Small intestine (tissue), 7 donors: ENCODE data around the gene FXYD7. TPM values are rescaled to one million over a fixed set of nuclear protein-coding genes. Genes with fewer than 3 reads are reported as not detected.

ENCODE experiments used
- DNase-seq, 2 donors: peaks; one replicate each; pipeline versions ENCODE4 v3.0.0 to v3.0.0-alpha.2; 2013
- FAIRE-seq: peaks from 2 replicates; lab custom pipeline; 2012; peaks lifted over from hg19 to GRCh38; lab: Jason Lieb, UNC
- H3K27ac ChIP-seq, 3 donors: one replicate each; pipeline ENCODE4 v1.5.1; 2013; ENCODE audit warnings: low read length in 2 of 3, mild to moderate bottlenecking in 2 of 3, control low read depth in 1 of 3, inconsistent platforms in 1 of 3, low read depth in 1 of 3, moderate library complexity in 1 of 3
- H3K27me3 ChIP-seq, 3 donors: one replicate each; pipeline ENCODE4 v1.6.1; 2013; ENCODE audit warnings: low read length in 3 of 3, inconsistent platforms in 1 of 3; ENCODE audit not compliant: control insufficient read depth in 3 of 3, insufficient read depth in 3 of 3
- H3K36me3 ChIP-seq, 3 donors: one replicate each; pipeline ENCODE4 v1.6.1; 2013; ENCODE audit warnings: low read length in 3 of 3, inconsistent platforms in 1 of 3, low read depth in 1 of 3, mild to moderate bottlenecking in 1 of 3, moderate library complexity in 1 of 3; ENCODE audit not compliant: control insufficient read depth in 3 of 3, insufficient read depth in 2 of 3
- H3K4me1 ChIP-seq, 3 donors: one replicate each; pipeline ENCODE4 v1.6.1; 2013; ENCODE audit warnings: low read length in 2 of 3, inconsistent platforms in 1 of 3, low read depth in 1 of 3, mild to moderate bottlenecking in 1 of 3, moderate library complexity in 1 of 3; ENCODE audit not compliant: control insufficient read depth in 3 of 3, insufficient read depth in 2 of 3
- H3K4me3 ChIP-seq, 3 donors: one replicate each; pipeline ENCODE4 v1.5.1; 2013; ENCODE audit warnings: low read length in 3 of 3, control low read depth in 1 of 3, inconsistent platforms in 1 of 3, low read depth in 1 of 3, mild to moderate bottlenecking in 1 of 3, moderate library complexity in 1 of 3
- H3K9me3 ChIP-seq, 2 donors: one replicate each; pipeline ENCODE4 v1.6.1; 2013; ENCODE audit warnings: low read depth in 1 of 2, low read length in 1 of 2; ENCODE audit not compliant: control insufficient read depth in 2 of 2, insufficient read depth in 1 of 2
- WGBS, 3 donors: extraction: QIAGEN DNeasy Blood & Tissue Kit; methylation state at CpG; one replicate each; pipeline ENCODE4 v1.1.7; 2013; 5-methylcytosine and 5-hydroxymethylcytosine counted together
- polyA plus RNA-seq, 4 donors: library from polyadenylated mRNA; stranded (reverse) in 3 of 4; unstranded in 1 of 4; fragments of 200-250 nt in 3 of 4; fragments of 120-200 nt in 1 of 4; gene quantifications; one replicate each; pipeline versions ENCODE4 v1.2.1 to v1.2.3, GENCODE V29; 2013
- donor health status: healthy with polysubstance abuse.
- donor health status: control.
- donor health status: control.
- donor health status: Bipolar disorder and iron deficiency.
- donor health status: healthy.

Gene FXYD7
- polyA plus RNA-seq, 4 donors: 0.24 to 0.38 TPM; not detected in 2

- 88 to 94% (median 90%) methylated on average over 4 of the region's 4 CpGs for WGBS, 3 donors
- Histone ChIP-seq H3K36me3 (peaks cover 0 to 11% (median 2%) of the 10 kb centered on the region in 3 donors), H3K4me3 (no peak overlapping the region), H3K9me3 (peaks cover 0 to 3% of the 10 kb centered on the region in 2 donors), H3K27ac (no peak overlapping the region), H3K27me3 (peaks cover 0 to 18% (median 0%) of the 10 kb centered on the region in 3 donors), H3K4me1 (peaks cover 0 to 10% (median 7%) of the 10 kb centered on the region in 3 donors)
- FAIRE-seq: no peak
- no peak for DNase-seq
Observed at GRCh38 chr19:35157431-35157830, 14.4 kb downstream of the FXYD7 start.

GRCh38 chr19:35159606-35160005 is 16.6 kb downstream of the FXYD7 start:
- H3K36me3 ChIP-seq: peaks cover 0 to 20% (median 2%) of the 10 kb centered on the region in 3 donors
- no peaks in the 10 kb centered on the region for H3K4me1 ChIP-seq
- H3K27ac ChIP-seq: no peak overlapping the region
- 52 to 79% (median 64%) methylated on average over 8 of the region's 8 CpGs for WGBS, 3 donors
- DNase-seq (no peak), FAIRE-seq (no peak)
- H3K4me3 ChIP-seq: no peak overlapping the region
- H3K9me3 ChIP-seq: peaks cover 0 to 17% of the 10 kb centered on the region in 2 donors
- peaks cover 0 to 4% (median 0%) of the 10 kb centered on the region in 3 donors for H3K27me3 ChIP-seq

GRCh38 chr19:35160629-35161433 is 17.8 kb downstream of the FXYD7 start:
- 82 to 89% (median 86%) methylated on average over 9 of the region's 9 CpGs for WGBS, 3 donors
- Histone ChIP-seq H3K4me3 (no peak overlapping the region), H3K9me3 (peaks cover 0 to 27% of the 10 kb centered on the region in 2 donors), H3K36me3 (peaks cover 1 to 22% (median 4%) of the 10 kb centered on the region in 3 donors), H3K4me1 (no peaks in the 10 kb centered on the region), H3K27me3 (peaks cover 0 to 3% (median 0%) of the 10 kb centered on the region in 3 donors), H3K27ac (no peak overlapping the region)
- DNase-seq (no peak), FAIRE-seq (no peak)

- WGBS, 3 donors: 90 to 94% (median 93%) methylated on average over 2 of the region's 2 CpGs
Observed at GRCh38 chr19:35161434-35161743, 18.3 kb downstream of the FXYD7 start.

GRCh38 chr19:35162471-35163326 is 19.6 kb downstream of the FXYD7 start:
- Histone ChIP-seq H3K27ac (no peak overlapping the region), H3K4me3 (no peak overlapping the region), H3K9me3 (peaks cover 0 to 38% of the 10 kb centered on the region in 2 donors), H3K36me3 (peaks cover 2 to 31% (median 8%) of the 10 kb centered on the region in 3 donors), H3K4me1 (no peaks in the 10 kb centered on the region), H3K27me3 (no peaks in the 10 kb centered on the region)
- no peak for FAIRE-seq
- no peak for DNase-seq
- WGBS, 3 donors: 82 to 93% (median 89%) methylated on average over 6 of the region's 6 CpGs

More at GRCh38 chr19:35161434-35161743, 18.3 kb downstream of the FXYD7 start:
- no peak for FAIRE-seq
- Histone ChIP-seq H3K36me3 (peaks cover 2 to 27% (median 10%) of the 10 kb centered on the region in 3 donors), H3K27ac (no peak overlapping the region), H3K9me3 (peaks cover 0 to 33% of the 10 kb centered on the region in 2 donors), H3K4me1 (no peaks in the 10 kb centered on the region), H3K27me3 (no peaks in the 10 kb centered on the region), H3K4me3 (no peak overlapping the region)
- no peak for DNase-seq

- no peaks in the 10 kb centered on the region for H3K4me1 ChIP-seq
- DNase-seq (no peak), FAIRE-seq (no peak)
- 59 to 97% (median 95%) methylated on average over 2 of the region's 2 CpGs for WGBS, 3 donors
- H3K36me3 ChIP-seq: peaks cover 2 to 29% (median 8%) of the 10 kb centered on the region in 3 donors
- H3K27me3 ChIP-seq: no peaks in the 10 kb centered on the region
- H3K9me3 ChIP-seq: peaks cover 0 to 38% of the 10 kb centered on the region in 2 donors
- H3K4me3 ChIP-seq: no peak overlapping the region
- no peak overlapping the region for H3K27ac ChIP-seq
Observed at GRCh38 chr19:35164418-35164817, 21.4 kb downstream of the FXYD7 start.

- H3K9me3 ChIP-seq: peaks cover 0 to 38% of the 10 kb centered on the region in 2 donors
- H3K27ac ChIP-seq: no peak overlapping the region
- FAIRE-seq (no peak), DNase-seq (no peak)
- H3K4me3 ChIP-seq: no peak overlapping the region
- no peaks in the 10 kb centered on the region for H3K4me1 ChIP-seq
- peaks cover 2 to 36% (median 8%) of the 10 kb centered on the region in 3 donors for H3K36me3 ChIP-seq
- H3K27me3 ChIP-seq: no peaks in the 10 kb centered on the region
- 50 to 75% (median 61%) methylated on average over 5 of the region's 5 CpGs for WGBS, 3 donors
Observed at GRCh38 chr19:35165200-35166058, 22.4 kb downstream of the FXYD7 start.
